ENCODE measurements around the gene CCDC60.

CCDC60 gene

DNA sequence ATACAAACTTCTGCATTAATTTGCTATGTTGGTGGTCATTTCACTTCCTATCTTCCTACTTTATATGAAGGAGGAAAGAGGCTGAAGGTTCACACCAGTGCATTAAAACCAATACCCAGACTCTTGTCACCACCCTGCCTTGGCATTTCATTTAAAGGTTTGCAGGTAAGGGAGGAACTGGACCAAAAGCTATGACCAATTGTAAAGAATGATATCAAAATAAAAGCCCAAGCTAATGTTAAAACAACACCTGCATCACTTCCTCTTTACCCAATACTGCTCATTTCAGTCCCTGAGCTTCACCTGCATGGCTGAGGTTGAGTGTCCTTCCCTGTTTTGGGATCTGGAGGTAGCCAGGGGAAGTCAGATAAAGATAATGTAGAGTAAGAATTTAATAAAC, 211.8 kb downstream of the CCDC60 start:
- no peak for DNase-seq (ENCODE audit: low read depth in 2 of 2)
- no peak overlapping the region for H3K4me3 ChIP-seq (replicated peaks in 1 of 2; ENCODE audit: low read depth in 2 of 2, low read length in 2 of 2)
- TF ChIP-seq, protein P1, sequence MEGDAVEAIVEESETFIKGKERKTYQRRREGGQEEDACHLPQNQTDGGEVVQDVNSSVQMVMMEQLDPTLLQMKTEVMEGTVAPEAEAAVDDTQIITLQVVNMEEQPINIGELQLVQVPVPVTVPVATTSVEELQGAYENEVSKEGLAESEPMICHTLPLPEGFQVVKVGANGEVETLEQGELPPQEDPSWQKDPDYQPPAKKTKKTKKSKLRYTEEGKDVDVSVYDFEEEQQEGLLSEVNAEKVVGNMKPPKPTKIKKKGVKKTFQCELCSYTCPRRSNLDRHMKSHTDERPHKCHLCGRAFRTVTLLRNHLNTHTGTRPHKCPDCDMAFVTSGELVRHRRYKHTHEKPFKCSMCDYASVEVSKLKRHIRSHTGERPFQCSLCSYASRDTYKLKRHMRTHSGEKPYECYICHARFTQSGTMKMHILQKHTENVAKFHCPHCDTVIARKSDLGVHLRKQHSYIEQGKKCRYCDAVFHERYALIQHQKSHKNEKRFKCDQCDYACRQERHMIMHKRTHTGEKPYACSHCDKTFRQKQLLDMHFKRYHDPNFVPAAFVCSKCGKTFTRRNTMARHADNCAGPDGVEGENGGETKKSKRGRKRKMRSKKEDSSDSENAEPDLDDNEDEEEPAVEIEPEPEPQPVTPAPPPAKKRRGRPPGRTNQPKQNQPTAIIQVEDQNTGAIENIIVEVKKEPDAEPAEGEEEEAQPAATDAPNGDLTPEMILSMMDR (IDR thresholded peaks at IDR 0.05; ENCODE audit: low read depth, low read length) = no peak

DNA sequence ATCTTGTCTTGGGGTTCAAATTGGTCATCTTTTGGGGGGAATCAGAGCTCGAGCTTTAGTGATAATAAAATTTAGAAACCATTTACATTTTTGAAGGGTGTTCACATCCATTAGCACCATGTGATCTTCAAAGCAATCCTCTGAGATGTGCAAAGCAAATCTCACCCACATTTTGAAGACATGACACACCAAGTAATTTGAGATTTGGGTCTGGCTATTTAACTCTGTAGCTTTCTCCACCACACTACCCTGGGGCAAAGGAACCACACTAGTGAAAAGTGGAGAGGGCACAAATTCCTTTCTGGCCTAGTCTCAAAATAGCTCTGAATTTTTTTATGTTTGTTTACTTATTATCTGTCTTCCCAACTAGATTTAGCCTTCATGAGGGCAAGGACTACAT, 212.5 kb downstream of the CCDC60 start:
- H3K4me3 ChIP-seq (replicated peaks in 1 of 2; ENCODE audit: low read depth in 2 of 2, low read length in 2 of 2) = no peak overlapping the region
- no peak for DNase-seq (ENCODE audit: low read depth in 2 of 2)
- TF ChIP-seq, protein P1 (IDR thresholded peaks at IDR 0.05; ENCODE audit: low read depth, low read length) = no peak

DNA sequence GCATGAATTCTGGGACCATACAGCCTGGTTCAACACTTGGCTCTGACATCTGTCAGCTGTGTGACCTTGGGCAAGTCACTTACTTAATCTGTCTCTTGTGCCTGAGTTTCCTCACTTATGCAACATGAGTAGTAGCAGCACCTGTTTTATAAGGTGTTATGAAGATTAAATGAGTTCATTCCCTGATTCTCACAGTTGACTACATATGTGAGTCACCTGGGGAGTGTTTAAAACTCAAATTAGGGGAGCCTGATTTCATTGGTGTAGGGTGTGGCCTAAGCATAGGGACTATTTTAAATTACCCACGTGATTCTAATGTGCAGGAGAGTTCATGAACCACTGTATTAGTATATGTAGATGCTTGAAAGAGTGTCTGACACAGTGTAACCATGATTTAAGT, 222.3 kb downstream of the CCDC60 start:
- TF ChIP-seq, protein P1 (IDR thresholded peaks at IDR 0.05; ENCODE audit: low read depth, low read length) = no peak
- H3K4me3 ChIP-seq (replicated peaks in 1 of 2; ENCODE audit: low read depth in 2 of 2, low read length in 2 of 2) = no peak overlapping the region
- DNase-seq (ENCODE audit: low read depth in 2 of 2) = no peak

DNA sequence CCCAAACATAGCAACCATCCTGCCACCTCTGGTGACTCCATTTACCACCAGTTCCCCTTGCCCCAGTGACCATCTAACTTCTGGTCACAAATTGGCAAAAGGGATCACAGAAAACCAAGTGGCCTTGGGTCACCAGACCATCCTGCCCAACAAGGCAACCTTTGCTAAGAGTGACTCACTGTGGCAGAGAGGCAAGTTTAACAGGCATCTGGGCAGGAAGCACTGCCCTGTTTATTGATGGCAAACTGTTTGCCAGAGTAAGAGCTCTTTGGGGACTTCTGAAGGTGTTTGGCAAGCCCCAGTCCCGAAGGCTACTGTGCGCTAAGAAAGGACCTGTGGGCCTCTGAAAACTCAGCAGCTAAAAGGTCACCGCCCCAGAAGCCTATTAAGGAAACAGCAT, 230.9 kb downstream of the CCDC60 start:
- DNase-seq (ENCODE audit: low read depth in 2 of 2) = no peak
- no peak overlapping the region for H3K4me3 ChIP-seq (replicated peaks in 1 of 2; ENCODE audit: low read depth in 2 of 2, low read length in 2 of 2)
- TF ChIP-seq, protein P1 (IDR thresholded peaks at IDR 0.05; ENCODE audit: low read depth, low read length) = no peak

DNA sequence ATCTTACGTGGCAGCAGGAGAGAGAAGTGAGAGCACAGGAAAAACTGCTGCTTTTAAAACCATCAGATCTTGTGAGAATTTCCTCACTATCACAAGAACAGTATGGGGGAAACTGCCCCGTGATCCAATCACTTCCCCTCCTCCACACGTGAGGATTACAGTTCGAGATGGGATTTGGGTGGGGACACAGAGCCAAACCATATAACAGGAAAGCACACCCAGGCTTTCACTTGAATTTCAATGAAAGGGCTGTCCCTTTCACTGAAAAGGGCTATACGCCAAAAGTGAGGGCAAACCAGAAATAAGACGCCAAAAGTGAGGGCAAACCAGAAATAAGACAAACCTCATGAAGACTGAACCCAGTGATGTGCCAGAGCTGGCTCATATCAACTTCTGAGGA, 236.2 kb downstream of the CCDC60 start:
- no peak overlapping the region for H3K4me3 ChIP-seq (replicated peaks in 1 of 2; ENCODE audit: low read depth in 2 of 2, low read length in 2 of 2)
- TF ChIP-seq, protein P1 (IDR thresholded peaks at IDR 0.05; ENCODE audit: low read depth, low read length) = no peak
- DNase-seq (ENCODE audit: low read depth in 2 of 2) = no peak

DNA sequence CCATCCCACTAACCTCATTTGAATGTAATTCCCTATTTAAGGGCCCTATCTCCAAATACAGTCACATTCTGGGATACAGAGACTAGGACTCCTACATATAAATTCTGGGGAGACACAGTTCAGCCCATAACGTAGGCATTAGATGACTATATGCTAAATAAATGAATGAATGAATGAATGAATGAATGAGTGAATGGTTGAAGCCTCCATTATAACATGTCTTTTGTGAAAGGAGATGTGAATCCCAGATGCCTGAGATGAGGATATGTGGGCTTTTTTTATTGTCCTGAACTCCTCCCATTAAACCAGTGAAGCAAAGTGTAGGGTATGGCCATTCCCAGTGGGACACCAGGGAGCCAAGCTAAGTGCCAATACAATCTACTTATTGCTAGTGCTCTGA, 238.6 kb downstream of the CCDC60 start:
- DNase-seq (ENCODE audit: low read depth in 2 of 2) = no peak
- no peak overlapping the region for H3K4me3 ChIP-seq (replicated peaks in 1 of 2; ENCODE audit: low read depth in 2 of 2, low read length in 2 of 2)
- TF ChIP-seq, protein P1 (IDR thresholded peaks at IDR 0.05; ENCODE audit: low read depth, low read length) = no peak

DNA sequence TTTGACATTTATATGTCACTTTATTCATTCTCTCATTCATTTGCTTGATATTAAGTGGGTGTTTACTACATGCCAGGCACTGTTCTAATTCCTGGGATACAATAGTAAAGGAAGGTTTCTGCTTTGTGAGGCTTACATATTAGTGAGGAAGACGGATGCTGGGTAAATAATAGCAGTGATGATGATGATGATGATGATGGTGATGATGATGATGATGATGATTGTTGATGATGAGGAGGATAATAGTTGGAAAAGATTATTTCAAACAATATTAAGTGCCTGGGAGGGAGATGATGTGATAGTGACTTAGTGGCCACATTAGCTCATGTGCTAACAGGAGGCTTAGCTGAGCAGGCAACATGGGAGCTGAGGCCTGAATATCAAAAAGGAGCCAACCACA, 239.7 kb downstream of the CCDC60 start:
- no peak for DNase-seq (ENCODE audit: low read depth in 2 of 2)
- TF ChIP-seq, protein P1 (IDR thresholded peaks at IDR 0.05; ENCODE audit: low read depth, low read length) = no peak
- no peak overlapping the region for H3K4me3 ChIP-seq (replicated peaks in 1 of 2; ENCODE audit: low read depth in 2 of 2, low read length in 2 of 2)

Data from cardiac fibroblast (primary cell).